Measurements from ENCODE around the gene COL18A1.

GRCh38 chr21:45391743-45392572, 13.0 kb upstream of the COL18A1 start:
- TF ChIP-seq POLR2A (IDR thresholded peaks at IDR 0.05) (no peak), CTCF (IDR thresholded peaks at IDR 0.05) (no peak)
